ENCODE results near the gene TNFSF8. TPM values are rescaled to one million over a fixed set of nuclear protein-coding genes. Genes with fewer than 3 reads are reported as not detected.

Gene TNFSF8
- total RNA-seq, 1 donor from 2014 or later: 1.2 TPM

DNA sequence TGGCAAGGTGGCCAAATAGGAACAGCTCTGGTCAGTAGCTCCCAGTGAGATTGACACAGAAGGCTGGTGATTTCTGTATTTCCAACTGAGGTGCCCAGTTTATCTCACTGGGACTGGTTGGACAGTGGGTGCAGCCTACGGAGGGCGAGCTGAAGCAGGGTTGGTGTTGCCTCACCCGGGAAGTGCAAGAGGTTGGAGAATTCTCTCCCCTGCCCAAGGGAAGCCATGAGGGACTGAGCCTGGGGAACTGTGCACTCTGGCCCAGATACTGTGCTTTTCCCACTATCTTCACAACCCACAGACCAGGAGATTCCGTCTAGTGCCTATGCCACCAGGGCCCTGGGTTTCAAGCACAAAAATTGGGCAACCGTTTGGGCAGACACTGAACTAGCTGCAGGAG is 61.0 kb downstream of the TNFSF8 start:
- no peak for DNase-seq

DNA sequence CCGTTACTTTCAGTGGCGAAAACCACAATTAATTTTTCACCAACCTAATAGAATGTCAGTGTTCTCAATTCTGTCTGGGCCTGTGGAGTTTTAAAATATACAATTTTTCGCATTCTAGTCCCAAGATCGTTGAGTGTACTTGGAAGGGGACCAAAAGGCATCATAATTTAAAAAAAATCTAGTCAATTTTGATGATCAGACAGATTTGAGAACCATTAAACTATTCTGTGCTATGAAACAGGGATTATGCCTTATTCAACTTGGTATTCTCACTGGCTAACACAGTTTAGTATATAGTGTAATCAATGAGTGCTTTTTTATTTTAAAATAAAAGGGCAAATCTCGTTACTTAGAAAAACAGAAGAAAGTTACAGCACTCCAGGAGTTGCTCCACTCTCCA is 63.1 kb downstream of the TNFSF8 start:
- DNase-seq: no peak

DNA sequence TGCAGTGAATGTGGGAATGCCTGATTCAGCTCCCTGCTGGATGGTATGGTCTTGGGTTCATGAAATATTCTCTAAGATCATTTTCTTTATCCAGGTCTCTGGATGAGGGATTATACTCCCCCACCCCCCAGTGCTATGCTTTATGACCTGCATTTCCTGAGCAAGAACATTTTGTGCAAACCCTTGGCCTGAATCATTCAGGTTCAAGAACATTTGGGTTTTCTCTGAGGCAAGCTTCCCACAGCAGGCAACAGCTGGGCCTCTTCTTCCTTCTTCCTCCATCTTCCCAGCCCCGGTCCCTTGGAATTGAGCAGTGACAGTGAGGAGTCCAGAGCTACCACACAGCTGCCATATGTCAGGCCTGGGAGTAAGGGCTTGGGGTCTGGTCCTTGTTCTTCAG is 65.9 kb downstream of the TNFSF8 start:
- DNase-seq: no peak

DNA sequence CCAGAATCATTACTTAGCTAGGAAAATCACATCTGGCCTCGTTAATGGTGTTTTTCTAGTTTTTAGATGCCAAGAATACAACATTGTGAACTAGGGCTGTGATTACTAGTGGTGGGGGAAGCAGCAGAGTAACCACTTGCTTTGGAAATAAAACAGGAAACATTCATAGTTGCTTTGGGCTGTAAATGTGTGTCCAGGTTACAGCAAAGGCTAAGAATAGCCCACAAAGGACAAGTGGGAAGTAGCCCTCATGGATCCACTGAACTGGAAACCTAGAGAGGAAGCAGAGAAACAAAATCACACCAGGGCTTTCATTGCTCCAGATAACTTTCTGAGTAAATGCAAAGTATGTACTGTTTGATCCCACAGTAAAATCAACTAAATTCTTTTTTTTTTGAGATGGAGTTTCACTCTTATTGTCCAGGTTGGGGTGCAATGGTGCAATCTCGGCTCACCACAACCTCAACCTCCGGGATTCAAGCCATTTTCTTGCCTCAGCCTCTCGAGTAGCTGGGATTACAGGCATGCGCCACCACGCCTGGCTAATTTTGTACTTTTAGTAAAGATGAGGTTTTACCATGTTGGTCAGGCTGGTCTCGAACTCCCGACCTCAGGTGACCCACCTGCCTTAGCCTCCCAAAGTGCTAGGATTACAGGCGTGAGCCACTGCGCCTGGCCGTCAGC is 68.3 kb downstream of the TNFSF8 start:
- DNase-seq: no peak

DNA sequence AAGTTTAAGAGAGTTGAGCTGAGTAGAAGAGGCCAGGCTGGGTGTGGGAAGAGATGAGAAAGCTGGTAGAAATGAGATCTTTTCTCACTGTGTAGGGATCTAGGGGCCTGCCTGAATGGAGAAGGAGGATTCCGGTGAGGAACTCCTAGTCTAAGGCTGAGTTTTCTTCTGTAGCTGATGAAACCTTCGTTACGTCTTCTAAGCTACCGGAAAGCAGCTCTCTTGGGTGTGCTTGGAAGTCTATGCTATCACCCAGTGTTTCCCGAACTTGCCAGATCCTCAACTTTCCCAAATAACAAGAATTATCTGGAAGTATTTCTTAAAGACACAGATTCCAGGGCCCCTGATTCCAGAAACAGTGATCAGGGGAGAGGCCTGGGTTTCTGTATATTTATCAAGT is 69.1 kb downstream of the TNFSF8 start:
- DNase-seq: no peak

DNA sequence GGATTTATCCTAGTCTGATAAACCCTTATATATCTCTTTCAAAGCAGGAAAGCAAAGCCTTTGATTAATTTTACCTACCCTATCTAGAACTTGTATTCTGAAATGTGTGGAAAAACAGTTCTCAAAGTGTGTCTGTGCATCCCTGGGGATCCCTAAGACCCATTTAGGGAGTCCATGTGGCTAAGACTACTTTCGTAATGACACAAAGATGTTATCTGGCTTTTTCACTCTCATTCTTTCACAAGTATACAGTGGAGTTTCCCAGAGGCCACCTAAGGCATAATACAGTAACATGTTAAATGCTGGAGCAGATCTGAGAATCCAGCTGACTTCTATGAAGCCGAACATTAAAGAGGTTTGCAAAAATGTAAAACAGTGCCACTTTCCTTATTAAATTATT is 70.2 kb downstream of the TNFSF8 start:
- DNase-seq: no peak

DNA sequence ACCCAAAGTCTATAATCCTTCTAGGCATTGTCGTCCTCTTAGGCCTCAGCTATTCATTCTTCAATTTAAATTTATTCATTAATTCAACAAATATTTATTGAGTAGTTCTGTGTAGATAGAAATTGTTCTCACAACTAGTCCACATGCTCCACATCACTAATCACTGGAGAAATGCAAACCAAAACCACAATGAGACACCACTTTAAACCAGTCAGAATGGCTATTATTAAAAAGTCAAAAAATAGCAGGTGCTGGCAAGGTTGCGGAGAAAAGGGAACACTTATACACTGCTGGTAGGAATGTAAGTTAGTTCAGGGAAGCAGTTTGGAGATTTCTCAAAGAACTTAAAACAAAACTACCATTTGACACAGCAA is 73.5 kb downstream of the TNFSF8 start:
- DNase-seq: no peak

DNA sequence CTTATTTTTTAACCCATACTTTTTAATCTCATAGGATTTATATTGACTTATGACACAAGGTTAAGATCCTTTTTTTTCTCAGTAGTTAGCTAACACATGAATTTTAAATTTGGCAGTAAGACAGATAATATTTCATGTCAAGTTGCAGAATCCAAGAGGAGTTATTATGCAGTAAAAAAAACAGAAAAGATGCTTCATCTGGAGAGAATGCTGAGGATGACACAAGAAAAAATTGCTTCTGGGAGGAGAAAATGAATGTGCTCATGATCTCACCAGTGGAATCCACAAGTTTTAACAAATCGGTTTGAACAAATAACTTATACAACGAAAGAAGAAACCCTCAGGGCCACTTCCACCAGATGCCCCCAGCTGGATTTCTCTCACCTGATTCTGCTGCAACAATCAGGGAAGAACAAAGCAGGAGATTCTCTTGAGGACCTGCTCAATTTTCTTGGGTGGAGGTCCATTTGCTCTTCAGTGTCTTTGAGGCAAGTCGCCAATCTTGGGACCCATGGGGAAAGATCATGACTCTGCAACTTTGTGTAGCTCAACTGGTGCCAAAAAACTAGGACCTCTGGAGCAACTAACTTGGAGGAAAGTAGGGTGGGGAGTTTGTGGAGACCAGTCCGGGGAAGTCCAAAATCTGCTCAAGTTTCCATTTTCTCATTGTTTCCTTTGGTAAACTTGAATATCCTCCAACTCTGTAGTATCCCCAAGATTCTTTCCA is 74.0 kb downstream of the TNFSF8 start:
- peak; percentile 18 for DNase-seq

DNA sequence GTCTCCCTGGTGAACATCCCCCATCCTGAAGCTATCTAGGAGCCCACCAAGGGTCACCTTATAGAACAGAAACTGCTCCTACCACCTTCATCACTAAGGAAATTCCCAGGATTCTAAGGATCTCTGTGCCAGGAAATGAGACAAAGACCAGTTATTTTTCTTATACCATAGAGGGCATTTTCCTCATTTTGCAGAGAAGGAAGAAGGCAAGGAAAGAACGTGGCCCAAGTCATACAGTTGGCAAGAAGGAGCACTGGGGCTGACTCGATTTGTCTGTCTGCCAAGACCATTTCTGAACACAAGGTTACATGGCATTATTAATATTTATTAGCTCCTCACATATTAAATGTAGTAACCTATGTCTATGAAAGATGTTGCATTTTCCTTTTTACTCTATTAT is 74.9 kb downstream of the TNFSF8 start:
- DNase-seq: no peak

DNA sequence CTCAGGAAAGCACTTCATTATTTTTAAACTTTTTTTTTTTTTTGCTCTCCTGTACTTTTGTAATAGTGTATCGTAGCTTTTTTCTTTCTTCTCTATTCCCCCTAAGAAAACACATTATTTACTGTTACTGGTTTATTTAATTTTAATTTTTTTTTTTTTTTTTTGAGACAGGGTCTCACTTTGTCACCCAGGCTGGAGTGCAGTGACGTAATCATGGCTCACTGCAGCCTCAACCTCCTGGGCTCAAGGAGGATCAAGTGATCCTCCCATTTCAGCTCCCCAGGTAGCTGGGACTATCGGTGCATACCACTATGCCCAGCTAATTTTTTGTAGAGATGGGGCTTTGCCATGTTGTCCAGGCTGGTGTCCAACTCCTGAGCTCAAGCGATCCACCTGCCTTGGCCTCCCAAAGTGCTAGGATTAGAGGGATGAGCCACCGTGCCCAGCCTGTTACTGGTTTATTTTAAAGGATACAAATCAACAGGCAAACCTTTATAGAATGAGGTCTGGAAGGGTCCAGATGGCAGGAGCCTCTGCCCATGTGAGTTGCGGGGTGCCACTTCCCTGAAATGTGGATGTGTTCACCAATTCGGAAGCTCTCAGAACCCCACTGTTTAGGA is 75.5 kb downstream of the TNFSF8 start:
- DNase-seq: no peak

DNA sequence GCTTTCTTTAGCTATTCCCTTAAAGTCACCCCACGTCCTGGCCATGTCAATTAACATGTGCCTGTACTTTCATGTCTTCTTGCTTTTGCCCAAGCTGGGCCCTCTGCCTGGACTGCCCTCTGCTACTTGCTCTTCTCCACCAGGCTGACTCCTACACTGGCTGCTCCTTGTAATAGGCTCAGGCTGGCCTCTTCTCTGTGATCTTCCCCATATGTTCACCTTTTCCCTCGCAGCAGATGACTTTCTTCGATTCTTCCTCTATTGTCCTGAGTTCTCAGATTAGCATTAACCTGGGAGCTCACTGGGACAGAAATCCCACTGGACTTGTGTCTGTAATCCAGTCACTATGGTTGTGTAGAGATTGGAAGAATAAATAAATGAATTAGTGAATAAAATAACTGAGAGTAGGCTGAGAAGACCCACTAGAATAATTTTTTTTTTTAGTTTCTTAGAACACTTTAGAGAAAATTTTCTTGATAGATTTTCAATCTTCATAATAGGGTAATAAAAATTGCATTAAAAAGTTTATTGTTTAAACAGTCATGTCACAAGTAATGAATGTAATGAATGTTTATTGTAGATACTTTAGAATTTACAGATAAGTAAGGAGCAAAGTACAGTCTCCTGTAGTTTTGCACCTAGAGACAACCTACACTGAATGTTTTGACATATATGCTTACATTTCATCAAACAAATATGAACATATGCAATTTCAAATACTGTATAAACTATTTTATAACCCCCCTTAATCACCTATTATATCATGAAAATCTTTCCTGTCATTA is 77.1 kb downstream of the TNFSF8 start:
- DNase-seq: no peak

DNA sequence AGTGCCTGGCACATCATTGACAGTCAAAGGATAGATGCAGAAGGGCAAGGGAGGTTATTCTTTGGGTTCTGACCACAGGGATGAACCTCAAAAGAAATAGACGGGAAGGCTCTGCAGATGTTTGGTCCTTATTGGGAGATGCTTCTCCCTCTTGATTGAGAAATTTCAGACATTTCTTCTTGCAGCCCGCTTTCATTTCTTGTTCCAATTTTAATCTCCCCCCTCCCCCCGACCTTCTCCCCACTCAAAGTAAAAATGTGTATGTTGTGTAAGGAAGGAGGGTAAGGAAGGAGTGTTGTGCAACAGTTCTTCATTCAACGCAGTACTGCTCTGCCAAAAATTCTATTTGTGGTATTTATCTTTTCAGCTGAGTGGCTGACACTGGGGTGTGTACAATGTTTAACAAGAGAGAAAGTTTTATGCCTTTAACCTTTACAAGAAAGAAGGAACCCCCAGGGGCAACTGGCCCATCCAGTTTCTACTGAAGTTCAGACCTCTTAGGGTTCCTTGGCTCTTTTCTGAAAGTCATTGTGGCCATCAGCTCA is 78.3 kb downstream of the TNFSF8 start:
- peak; percentile 32 for DNase-seq

DNA sequence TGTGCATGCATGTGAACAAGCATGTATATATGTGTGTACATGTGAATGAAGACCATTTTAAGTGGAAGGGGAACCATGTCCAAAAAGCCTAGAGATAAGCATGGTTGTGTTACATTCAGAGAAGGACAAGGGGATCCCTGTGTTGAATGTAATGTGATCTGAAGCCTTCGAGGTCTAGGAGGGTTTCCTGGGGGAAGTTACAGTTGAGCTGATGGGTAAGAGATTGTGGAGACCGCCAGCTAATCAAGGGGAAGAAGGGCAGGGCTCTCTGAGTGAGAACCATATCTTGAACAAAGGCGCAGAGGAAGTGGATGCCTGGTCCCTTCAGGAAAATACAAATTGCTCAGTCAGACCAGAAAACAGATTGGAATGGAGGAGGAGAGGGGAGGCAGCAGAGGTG is 79.1 kb downstream of the TNFSF8 start:
- DNase-seq: no peak

Other genes with a start within 250 kb of the TNFSF8 start
- not detected for gene TEX48, start 248.4 kb downstream of the TNFSF8 start, total RNA-seq
- 1.8 TPM for gene TNFSF15, start 124.6 kb downstream of the TNFSF8 start, total RNA-seq
- 266 TPM for gene TNC, start 187.6 kb upstream of the TNFSF8 start, total RNA-seq

Measured in tongue (tissue), 2 donors.